H9 (cell line): Measurements from ENCODE around the gene FLOT2. TPM values are rescaled to one million over a fixed set of nuclear protein-coding genes. Genes with fewer than 3 reads are reported as not detected.

ENCODE experiments used
- DNase-seq: peaks from one replicate; pipeline ENCODE4 v3.0.0-alpha.2; 2017
- H2AFZ ChIP-seq: one replicate; pipeline ENCODE4 v1.6.1; 2013; ENCODE audit warnings: mild to moderate bottlenecking, low read length, control low read depth, moderate library complexity
- H2AK5ac ChIP-seq: 2 replicates; pipeline ENCODE4 v1.6.1; 2013; ENCODE audit warnings: low read length, control low read depth, mixed read lengths; ENCODE audit not compliant: insufficient read length
- H2BK120ac ChIP-seq: one replicate; pipeline ENCODE4 v1.6.1; 2013; ENCODE audit warnings: low read depth, mild to moderate bottlenecking, low read length, control low read depth, inconsistent platforms; ENCODE audit not compliant: poor library complexity, severe bottlenecking
- H2BK12ac ChIP-seq: 2 replicates; pipeline ENCODE4 v1.6.1; 2013; ENCODE audit warnings: low read length, control low read depth, mixed read lengths, low read depth; ENCODE audit not compliant: insufficient read length
- H2BK15ac ChIP-seq: 2 replicates; pipeline ENCODE4 v1.6.1; 2013; ENCODE audit warnings: low read depth, low read length, control low read depth
- H2BK20ac ChIP-seq: one replicate; pipeline ENCODE4 v1.6.1; 2013; ENCODE audit warnings: low read depth, mild to moderate bottlenecking, low read length, control low read depth, inconsistent platforms; ENCODE audit not compliant: poor library complexity, severe bottlenecking
- H2BK5ac ChIP-seq: 2 replicates; pipeline ENCODE4 v1.6.1; 2013; ENCODE audit warnings: low read length, control low read depth, mixed read lengths; ENCODE audit not compliant: insufficient read length
- H3K14ac ChIP-seq: 2 replicates; pipeline ENCODE4 v1.6.1; 2013; ENCODE audit warnings: low read length, control low read depth; ENCODE audit not compliant: insufficient read depth
- H3K18ac ChIP-seq: 2 replicates; pipeline ENCODE4 v1.6.1; 2013; ENCODE audit warnings: low read depth, mild to moderate bottlenecking, mixed read lengths, low read length, control low read depth; ENCODE audit not compliant: insufficient read length
- H3K23ac ChIP-seq: 2 replicates; pipeline ENCODE4 v1.6.1; 2013; ENCODE audit warnings: low read length, control low read depth, mixed read lengths, low read depth; ENCODE audit not compliant: insufficient read length
- H3K23me2 ChIP-seq: 2 replicates; pipeline ENCODE4 v1.6.1; 2013; ENCODE audit warnings: low read depth, mild to moderate bottlenecking, mixed read lengths, low read length, control low read depth; ENCODE audit not compliant: insufficient read length, poor library complexity, severe bottlenecking
- H3K27ac ChIP-seq: 2 replicates; pipeline ENCODE4 v1.5.1; 2013; ENCODE audit warnings: low read length, control low read depth, mixed read lengths, low read depth; ENCODE audit not compliant: insufficient read length
- H3K27me3 ChIP-seq: 2 replicates; pipeline ENCODE4 v1.6.1; 2013; ENCODE audit warnings: low read length, control low read depth, inconsistent platforms; ENCODE audit not compliant: insufficient read depth
- H3K4ac ChIP-seq: 2 replicates; pipeline ENCODE4 v1.6.1; 2013; ENCODE audit warnings: low read depth, mild to moderate bottlenecking, control low read depth, inconsistent platforms, low read length, moderate library complexity
- H3K4me1 ChIP-seq: 2 replicates; pipeline ENCODE4 v1.6.1; 2013; ENCODE audit warnings: low read length, control low read depth, inconsistent platforms; ENCODE audit not compliant: insufficient read depth
- H3K4me2 ChIP-seq: 2 replicates; pipeline ENCODE4 v1.6.1; 2013; ENCODE audit warnings: low read length, control low read depth, mixed read lengths; ENCODE audit not compliant: insufficient read length, insufficient read depth
- H3K56ac ChIP-seq: 2 replicates; pipeline ENCODE4 v1.6.1; 2013; ENCODE audit warnings: low read depth, mild to moderate bottlenecking, mixed read lengths, low read length, control low read depth; ENCODE audit not compliant: insufficient read length
- H3K79me1 ChIP-seq: 2 replicates; pipeline ENCODE4 v1.6.1; 2013; ENCODE audit warnings: low read depth, mild to moderate bottlenecking, moderate library complexity, low read length, control low read depth, inconsistent platforms; ENCODE audit not compliant: insufficient read depth, poor library complexity, severe bottlenecking
- H3K79me2 ChIP-seq: 2 replicates; pipeline ENCODE4 v1.6.1; 2013; ENCODE audit warnings: low read length, control low read depth, inconsistent platforms; ENCODE audit not compliant: insufficient read depth
- H3K9ac ChIP-seq: 2 replicates; pipeline ENCODE4 v1.6.1; 2013; ENCODE audit warnings: low read length, control low read depth, mixed read lengths; ENCODE audit not compliant: insufficient read length; ENCODE audit errors: extremely low read depth
- H3K9me3 ChIP-seq: one replicate; pipeline ENCODE4 v1.6.1; 2013; ENCODE audit warnings: low read depth, low read length, inconsistent platforms; ENCODE audit not compliant: control insufficient read depth
- H3T11ph ChIP-seq: one replicate; pipeline ENCODE4 v1.6.1; 2013; ENCODE audit warnings: mild to moderate bottlenecking, low read length, control low read depth, inconsistent platforms
- H4K20me1 ChIP-seq: one replicate; pipeline ENCODE4 v1.6.1; 2013; ENCODE audit not compliant: control insufficient read depth, insufficient read length, insufficient read depth
- H4K5ac ChIP-seq: 2 replicates; pipeline ENCODE4 v1.6.1; 2013; ENCODE audit warnings: low read depth, mild to moderate bottlenecking, mixed read lengths, low read length, control low read depth; ENCODE audit not compliant: insufficient read length
- H4K8ac ChIP-seq: replicated peaks from 2 replicates; pipeline ENCODE4 v1.6.1; 2013; ENCODE audit warnings: low read length, control low read depth, mixed read lengths, low read depth; ENCODE audit not compliant: insufficient read length
- H4K91ac ChIP-seq: 2 replicates; pipeline ENCODE4 v1.6.1; 2013; ENCODE audit warnings: low read depth, mild to moderate bottlenecking, moderate library complexity, mixed read lengths, low read length, control low read depth; ENCODE audit not compliant: insufficient read length
- H3K27ac Mint-ChIP-seq, 3 experiments: 2 replicates in 2 of 3; 3 replicates in 1 of 3; pipeline ENCODE4 v1.8.0; 2020 to 2021; ENCODE audit warnings: mixed read lengths in 3 of 3, mild to moderate bottlenecking in 1 of 3, moderate library complexity in 1 of 3
- H3K27me3 Mint-ChIP-seq: 2 replicates; pipeline ENCODE4 v1.8.0; 2021; ENCODE audit warnings: low read depth, mild to moderate bottlenecking, moderate library complexity, mixed read lengths
- H3K36me3 Mint-ChIP-seq, 3 experiments: 2 replicates in 2 of 3; 3 replicates in 1 of 3; pipeline ENCODE4 v1.8.0; 2020 to 2021; ENCODE audit warnings: low read depth in 3 of 3, mixed read lengths in 3 of 3; ENCODE audit not compliant: insufficient read depth in 1 of 3
- H3K4me1 Mint-ChIP-seq, 2 experiments: 2 replicates each; pipeline ENCODE4 v1.8.0; 2020; ENCODE audit warnings: mixed read lengths in 2 of 2
- H3K4me3 Mint-ChIP-seq, 2 experiments: 2 replicates in 1 of 2; 3 replicates in 1 of 2; pipeline ENCODE4 v1.8.0; 2020 to 2021; ENCODE audit warnings: mild to moderate bottlenecking in 2 of 2, mixed read lengths in 2 of 2, moderate library complexity in 1 of 2
- H3K9me3 Mint-ChIP-seq, 2 experiments: 2 replicates in 1 of 2; 3 replicates in 1 of 2; pipeline ENCODE4 v1.8.0; 2020; ENCODE audit warnings: mild to moderate bottlenecking in 2 of 2, mixed read lengths in 2 of 2, moderate library complexity in 1 of 2
- CTCF ChIP-seq: fragments of 200-600 bp; sonication (generic); conservative IDR thresholded peaks from 3 replicates; pipeline ENCODE4 v1.8.0; 2021; ENCODE audit warnings: antibody characterized with exemption, mild to moderate bottlenecking
- WGBS: extraction: QIAGEN DNeasy Blood & Tissue Kit; methylation state at CpG from one replicate; pipeline ENCODE4 v1.1.7; 2013; ENCODE audit warnings: missing lambda C conversion rate, low lambda C conversion rate, mixed read lengths; ENCODE audit not compliant: insufficient read length; ENCODE audit errors: extremely low coverage; 5-methylcytosine and 5-hydroxymethylcytosine counted together
- total RNA-seq: library from RNA; stranded (reverse); gene quantifications from 2 replicates; pipeline ENCODE4 v1.2.1, GENCODE V29; 2021

The FLOT2 gene
- total RNA-seq, 1 experiment from 2014 or later = 173 TPM

GRCh38 chr17:28946239-28946638, 48.7 kb upstream of the FLOT2 start:
- no peak overlapping the region for H2AFZ ChIP-seq
- peaks cover 8% of the 10 kb centered on the region for H3K23me2 ChIP-seq
- H3K14ac ChIP-seq = no peak overlapping the region
- no peak for DNase-seq
- H4K5ac ChIP-seq = no peak overlapping the region
- no peak overlapping the region for H3K4me3 Mint-ChIP-seq
- H3K79me2 ChIP-seq = peaks cover 63% of the 10 kb centered on the region
- H3K27ac Mint-ChIP-seq = peak overlapping the region in 2 of 3 experiments; percentile 20 to 62; a peak in 2 of 7 replicates
- H3K27me3 ChIP-seq = no peaks in the 10 kb centered on the region
- no peak overlapping the region for H3K4ac ChIP-seq
- H3K9ac ChIP-seq = no peak overlapping the region
- no peaks in the 10 kb centered on the region for H3K9me3 ChIP-seq
- no peak overlapping the region for H2BK5ac ChIP-seq
- no peak overlapping the region for H3K27ac ChIP-seq
- H3K79me1 ChIP-seq = peaks cover 2% of the 10 kb centered on the region
- H2BK20ac ChIP-seq = no peak overlapping the region
- H2BK120ac ChIP-seq = no peak overlapping the region
- no peaks in the 10 kb centered on the region for H3K9me3 Mint-ChIP-seq
- peaks cover 18 to 69% (median 53%) of the 10 kb centered on the region in 3 experiments; a peak in 6 of 7 replicates for H3K36me3 Mint-ChIP-seq
- WGBS = no CpG with 5 or more reads among the region's 4 CpGs
- H3K18ac ChIP-seq = no peak overlapping the region
- no peak overlapping the region for H3K23ac ChIP-seq
- no peak overlapping the region for H3K56ac ChIP-seq
- no peaks in the 10 kb centered on the region for H4K20me1 ChIP-seq
- no peak overlapping the region for H2BK12ac ChIP-seq
- no peaks in the 10 kb centered on the region; the same call in 1 of the 2 replicates for H3K27me3 Mint-ChIP-seq
- TF ChIP-seq CTCF = no peak
- H3T11ph ChIP-seq = no peak overlapping the region
- no peak overlapping the region for H2BK15ac ChIP-seq
- H4K8ac ChIP-seq = no peak overlapping the region
- H4K91ac ChIP-seq = no peak overlapping the region
- H3K4me1 ChIP-seq = no peaks in the 10 kb centered on the region
- H2AK5ac ChIP-seq = no peak overlapping the region
- H3K4me1 Mint-ChIP-seq = peaks cover 23 to 24% of the 10 kb centered on the region in 2 experiments
- no peak overlapping the region for H3K4me2 ChIP-seq
